Measurements from ENCODE around the gene MAP4K4. TPM values are rescaled to one million over a fixed set of nuclear protein-coding genes. Genes with fewer than 3 reads are reported as not detected.
A peak's percentile ranks its signal among the peaks of the same experiment; 100 is the strongest.

The MAP4K4 gene
- polyA plus RNA-seq, 1 donor from 2014 or later: 9.3 TPM

DNA sequence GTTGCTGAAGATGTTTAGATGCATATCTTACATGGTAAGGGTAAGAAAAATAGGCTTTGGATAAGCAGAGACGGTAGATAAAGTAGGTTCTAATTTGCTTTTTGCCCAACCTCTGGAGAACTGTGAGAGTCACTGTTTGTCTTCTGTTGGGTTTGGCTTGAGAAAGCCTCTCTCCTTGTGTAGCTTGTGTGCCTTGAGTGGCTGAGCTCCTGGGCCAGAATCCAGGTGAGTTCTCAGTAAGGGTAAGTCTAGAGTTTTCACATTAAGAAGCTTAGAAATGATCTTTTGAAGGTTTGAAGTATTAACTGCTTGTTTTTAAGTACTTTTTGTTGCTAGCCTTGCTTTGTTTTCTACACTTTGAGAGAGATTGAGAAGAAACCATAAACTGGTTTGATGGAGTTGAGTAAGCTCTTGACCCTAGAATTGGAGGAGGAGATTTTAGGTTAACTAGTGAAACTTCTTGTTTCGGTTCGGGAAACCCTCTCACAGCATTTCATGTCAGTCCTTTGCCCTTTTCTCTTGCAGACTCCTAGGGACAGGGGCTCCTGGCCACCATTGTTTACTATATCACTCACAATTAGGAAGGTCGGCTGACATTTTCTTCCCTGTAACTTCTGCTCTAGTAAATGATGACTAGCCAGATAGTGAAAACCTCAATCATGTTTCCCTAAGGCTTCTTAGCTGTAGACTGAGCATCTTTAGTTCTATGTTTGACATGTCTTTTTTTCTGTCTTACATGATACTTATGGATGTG, 26.0 kb downstream of the MAP4K4 start:
- H3K36me3 Mint-ChIP-seq: peaks cover 3% of the 10 kb centered on the region
- H3K4me3 Mint-ChIP-seq: peak overlapping the region; percentile 67 to 80 (median 70)
- H3K27me3 Mint-ChIP-seq: no peaks in the 10 kb centered on the region
- H3K4me1 Mint-ChIP-seq: peaks cover 64 to 85% (median 84%) of the 10 kb centered on the region in 3 donors
- H3K27ac Mint-ChIP-seq: peak overlapping the region; percentile 92 to 97 (median 92)
- H3K9me3 Mint-ChIP-seq: no peaks in the 10 kb centered on the region

- H3K27ac Mint-ChIP-seq: peak overlapping the region; percentile 92 to 97 (median 92)
- H3K27me3 Mint-ChIP-seq: no peaks in the 10 kb centered on the region
These were observed 26.6 kb downstream of the MAP4K4 start for GRCh38 chr2:101724125-101724474.

DNA sequence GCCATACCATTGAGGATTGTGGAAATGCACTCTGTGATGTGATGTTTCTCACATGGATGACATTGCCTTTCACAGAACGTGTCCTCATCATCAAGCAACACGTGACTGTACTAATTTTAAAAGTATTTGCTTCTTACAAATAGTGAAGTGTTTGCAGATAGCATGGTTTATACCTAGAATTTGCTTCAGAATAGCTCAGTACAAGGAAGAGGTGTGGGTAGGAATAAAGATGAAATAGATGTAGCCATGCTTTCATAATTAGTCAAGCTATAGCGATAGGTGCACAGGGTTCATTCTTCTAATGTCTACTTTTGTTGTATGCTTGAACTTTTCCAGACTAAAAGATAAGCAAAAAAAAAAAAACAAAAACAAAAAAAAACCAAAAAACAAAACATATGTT, 27.5 kb downstream of the MAP4K4 start:
- Mint-ChIP-seq H3K4me3 (peak overlapping the region in 2 of 4 donors; percentile 75 to 88), H3K27ac (peak overlapping the region; percentile 3 to 97 (median 93)), H3K4me1 (peaks cover 70 to 84% (median 84%) of the 10 kb centered on the region in 3 donors), H3K27me3 (no peaks in the 10 kb centered on the region), H3K36me3 (no peaks in the 10 kb centered on the region), H3K9me3 (no peaks in the 10 kb centered on the region)

More at GRCh38 chr2:101724125-101724474, 26.6 kb downstream of the MAP4K4 start:
- Mint-ChIP-seq H3K36me3 (peaks cover under 1% of the 10 kb centered on the region), H3K4me3 (peak overlapping the region; percentile 36 to 80 (median 68)), H3K4me1 (peaks cover 66 to 84% (median 83%) of the 10 kb centered on the region in 3 donors), H3K9me3 (no peaks in the 10 kb centered on the region)

GRCh38 chr2:101725515-101726192, 28.1 kb downstream of the MAP4K4 start:
- peak overlapping the region; percentile 3 to 97 (median 93) for H3K27ac Mint-ChIP-seq

GRCh38 chr2:101728865-101729264, 31.4 kb downstream of the MAP4K4 start:
- Mint-ChIP-seq H3K36me3 (no peaks in the 10 kb centered on the region), H3K4me3 (no peak overlapping the region), H3K4me1 (peaks cover 64 to 79% (median 77%) of the 10 kb centered on the region in 3 donors), H3K27ac (peak overlapping the region; percentile 10 to 57 (median 33)), H3K9me3 (no peaks in the 10 kb centered on the region), H3K27me3 (no peaks in the 10 kb centered on the region)

More at GRCh38 chr2:101725515-101726192, 28.1 kb downstream of the MAP4K4 start:
- Mint-ChIP-seq H3K36me3 (no peaks in the 10 kb centered on the region), H3K9me3 (no peaks in the 10 kb centered on the region), H3K4me1 (peaks cover 73 to 86% (median 81%) of the 10 kb centered on the region in 3 donors), H3K4me3 (peak overlapping the region in 3 of 4 donors; percentile 70 to 88 (median 75)), H3K27me3 (no peaks in the 10 kb centered on the region)

- H3K4me3 Mint-ChIP-seq: peak overlapping the region in 3 of 4 donors; percentile 2 to 79 (median 25)
- no peaks in the 10 kb centered on the region for H3K27me3 Mint-ChIP-seq
- peaks cover 64 to 78% (median 73%) of the 10 kb centered on the region in 3 donors for H3K4me1 Mint-ChIP-seq
- no peaks in the 10 kb centered on the region for H3K9me3 Mint-ChIP-seq
- peaks cover 2% of the 10 kb centered on the region for H3K36me3 Mint-ChIP-seq
- peak overlapping the region; percentile 15 to 59 (median 17) for H3K27ac Mint-ChIP-seq
These were observed 32.1 kb downstream of the MAP4K4 start for GRCh38 chr2:101729521-101730190.

GRCh38 chr2:101731221-101732054, 33.9 kb downstream of the MAP4K4 start:
- Mint-ChIP-seq H3K27ac (no peak overlapping the region), H3K27me3 (no peaks in the 10 kb centered on the region), H3K4me3 (no peak overlapping the region), H3K9me3 (no peaks in the 10 kb centered on the region), H3K36me3 (peaks cover 2% of the 10 kb centered on the region), H3K4me1 (peaks cover 67 to 79% (median 73%) of the 10 kb centered on the region in 3 donors)

DNA sequence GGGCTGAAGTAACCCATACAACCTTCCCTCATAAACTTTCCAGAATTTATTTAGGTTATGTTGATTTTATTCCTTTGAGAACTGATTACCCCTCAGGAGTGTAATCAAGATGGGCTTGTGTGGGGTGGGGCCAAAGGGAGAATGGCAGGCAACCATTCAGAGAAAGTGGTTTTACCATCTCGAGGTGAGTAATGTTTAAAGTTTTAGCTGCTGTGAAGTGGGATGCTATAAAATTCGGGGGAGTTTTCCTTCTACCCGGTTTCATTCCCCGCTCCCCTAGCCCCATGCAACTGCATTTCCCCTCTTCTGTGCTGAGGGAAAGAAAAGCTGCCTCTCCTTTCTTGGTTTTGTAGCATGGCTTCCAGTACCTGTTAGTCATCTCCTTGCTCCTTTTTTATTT, 34.7 kb downstream of the MAP4K4 start:
- H3K4me1 Mint-ChIP-seq: peaks cover 69 to 80% (median 73%) of the 10 kb centered on the region in 3 donors
- peaks cover 2% of the 10 kb centered on the region for H3K36me3 Mint-ChIP-seq
- no peaks in the 10 kb centered on the region for H3K9me3 Mint-ChIP-seq
- H3K27ac Mint-ChIP-seq: peak overlapping the region in 1 of 3 donors; percentile 66
- H3K4me3 Mint-ChIP-seq: peak overlapping the region in 2 of 4 donors; percentile 41 to 61
- H3K27me3 Mint-ChIP-seq: no peaks in the 10 kb centered on the region

- Mint-ChIP-seq H3K4me1 (peaks cover 68 to 80% (median 70%) of the 10 kb centered on the region in 3 donors), H3K36me3 (peaks cover 2% of the 10 kb centered on the region), H3K27ac (peak overlapping the region in 1 of 3 donors; percentile 66), H3K9me3 (no peaks in the 10 kb centered on the region), H3K4me3 (peak overlapping the region in 3 of 4 donors; percentile 9 to 61 (median 41)), H3K27me3 (no peaks in the 10 kb centered on the region)
These were observed 35.3 kb downstream of the MAP4K4 start for GRCh38 chr2:101732773-101733256.

GRCh38 chr2:101733257-101733993, 35.9 kb downstream of the MAP4K4 start:
- H3K9me3 Mint-ChIP-seq: no peaks in the 10 kb centered on the region

DNA sequence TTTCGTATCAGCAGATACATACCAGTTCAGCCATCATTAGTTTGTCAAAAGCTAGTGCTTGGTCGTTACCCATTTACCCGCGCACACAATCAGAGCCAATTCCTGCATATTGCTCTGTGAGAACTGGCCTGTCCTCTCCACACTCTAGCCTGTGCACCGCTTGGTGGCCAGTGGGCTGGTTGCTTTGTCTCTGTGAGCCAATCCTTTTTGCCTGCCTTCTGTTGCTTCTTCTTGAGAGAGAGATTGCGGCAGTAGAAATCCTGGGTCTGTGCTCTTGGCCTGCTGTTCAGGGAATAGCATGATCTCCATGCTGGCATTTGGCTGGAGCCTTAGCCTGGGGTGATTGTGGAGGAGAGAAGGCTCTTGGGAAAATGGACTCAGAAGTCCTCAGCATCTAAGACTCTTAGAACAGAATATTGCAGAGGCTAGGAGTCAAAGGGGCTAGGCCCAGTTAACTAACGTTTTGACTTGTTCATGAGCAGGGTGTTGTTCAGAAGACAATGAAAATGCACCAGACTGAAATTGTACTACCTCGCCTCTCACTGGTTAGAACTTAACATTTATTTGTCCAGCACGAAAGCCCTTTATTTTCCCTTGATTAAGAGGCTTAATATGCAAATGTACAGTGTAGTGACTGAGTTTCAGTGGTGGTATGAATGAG, 37.1 kb downstream of the MAP4K4 start:
- Mint-ChIP-seq H3K27ac (peak overlapping the region in 2 of 3 donors; percentile 2 to 55), H3K36me3 (peaks cover 2% of the 10 kb centered on the region), H3K27me3 (no peaks in the 10 kb centered on the region), H3K4me3 (peak overlapping the region in 2 of 4 donors; percentile 20 to 86), H3K4me1 (peaks cover 69 to 79% (median 70%) of the 10 kb centered on the region in 3 donors), H3K9me3 (no peaks in the 10 kb centered on the region)

More at GRCh38 chr2:101733257-101733993, 35.9 kb downstream of the MAP4K4 start:
- Mint-ChIP-seq H3K36me3 (peaks cover 2% of the 10 kb centered on the region), H3K27me3 (no peaks in the 10 kb centered on the region), H3K27ac (no peak overlapping the region), H3K4me1 (peaks cover 70 to 82% (median 74%) of the 10 kb centered on the region in 3 donors), H3K4me3 (peak overlapping the region in 2 of 4 donors; percentile 59 to 67)

- H3K4me3 Mint-ChIP-seq: peak overlapping the region in 2 of 4 donors; percentile 56 to 74
- H3K27ac Mint-ChIP-seq: peak overlapping the region in 2 of 3 donors; percentile 2 to 55
- H3K27me3 Mint-ChIP-seq: no peaks in the 10 kb centered on the region
- peaks cover 67 to 77% (median 67%) of the 10 kb centered on the region in 3 donors for H3K4me1 Mint-ChIP-seq
- no peaks in the 10 kb centered on the region for H3K9me3 Mint-ChIP-seq
- peaks cover 2% of the 10 kb centered on the region for H3K36me3 Mint-ChIP-seq
These were observed 37.6 kb downstream of the MAP4K4 start for GRCh38 chr2:101735166-101735533.

DNA sequence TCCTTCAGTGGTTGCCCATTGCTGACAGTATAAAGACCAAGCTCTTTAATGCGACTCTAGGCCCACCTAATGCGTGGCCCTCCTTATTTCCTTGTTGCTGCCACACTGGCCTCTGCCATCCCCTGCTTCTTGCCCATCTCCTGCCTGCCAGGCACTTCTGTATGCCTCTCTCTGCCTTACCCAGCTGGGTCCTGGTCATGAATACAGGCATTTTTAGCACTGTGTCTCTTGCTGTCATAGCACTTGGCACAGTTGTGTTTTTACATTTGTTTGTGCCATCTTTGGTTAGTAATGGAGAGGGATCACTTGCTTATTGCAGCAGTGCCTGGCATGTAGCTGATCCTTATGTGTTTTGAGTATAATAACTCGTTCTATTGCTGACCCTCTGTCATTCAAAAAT, 38.7 kb downstream of the MAP4K4 start:
- Mint-ChIP-seq H3K9me3 (no peaks in the 10 kb centered on the region), H3K27me3 (no peaks in the 10 kb centered on the region), H3K27ac (peak overlapping the region in 2 of 3 donors; percentile 2 to 36), H3K4me1 (peaks cover 68 to 80% (median 69%) of the 10 kb centered on the region in 3 donors), H3K4me3 (peak overlapping the region in 1 of 4 donors; percentile 59), H3K36me3 (peaks cover 2% of the 10 kb centered on the region)

Data from IgD-negative memory B cell (primary cell).